Esophagus muscularis mucosa (tissue), 4 donors: ENCODE results near the gene FAM193B. TPM values are rescaled to one million over a fixed set of nuclear protein-coding genes. Genes with fewer than 3 reads are reported as not detected.

Experiments used
- DNase-seq: peaks from one replicate; pipeline ENCODE4 v3.0.0-alpha.2; 2017; ENCODE audit errors: extremely low spot score
- H3K27ac ChIP-seq, 4 donors: fragments of 200-600 bp; sonication (generic); replicated peaks in 1 of 4; 1 replicate in 3 of 4; 2 replicates in 1 of 4; pipeline ENCODE4 v1.5.1; 2016 to 2019; ENCODE audit warnings: mild to moderate bottlenecking in 1 of 4
- H3K27me3 ChIP-seq, 4 donors: fragments of 200-600 bp; sonication (generic); one replicate each; pipeline versions ENCODE4 v1.5.1 to v1.6.0; 2016 to 2019
- H3K36me3 ChIP-seq, 4 donors: fragments of 200-600 bp; sonication (generic); one replicate each; pipeline ENCODE4 v1.5.1; 2016 to 2019
- H3K4me1 ChIP-seq, 4 donors: fragments of 200-600 bp; sonication (generic); one replicate each; pipeline ENCODE4 v1.5.1; 2016 to 2019
- H3K4me3 ChIP-seq, 4 donors: fragments of 200-600 bp; sonication (generic); 1 replicate in 2 of 4; 2 replicates in 2 of 4; pipeline ENCODE4 v1.5.1; 2016 to 2019; ENCODE audit warnings: mild to moderate bottlenecking in 4 of 4, moderate library complexity in 1 of 4
- H3K9me3 ChIP-seq, 4 donors: fragments of 200-600 bp; sonication (generic); 1 replicate in 3 of 4; 2 replicates in 1 of 4; pipeline ENCODE4 v1.5.1; 2016 to 2019
- EP300 ChIP-seq: sonication (generic); formaldehyde crosslinking; IDR thresholded peaks from one replicate; pipeline ENCODE4 v1.6.1; 2017; ENCODE audit warnings: antibody characterized with exemption
- POLR2A ChIP-seq: fragments of 450-650 bp; IDR thresholded peaks from one replicate; pipeline ENCODE4 v1.6.1; 2017; ENCODE audit warnings: antibody characterized with exemption, moderate library complexity, mild to moderate bottlenecking, low read depth
- POLR2AphosphoS5 ChIP-seq, 2 donors: sonication (generic); formaldehyde crosslinking; IDR thresholded peaks; one replicate each; pipeline ENCODE4 v1.6.1; 2017; ENCODE audit warnings: antibody characterized with exemption in 2 of 2
- WGBS: methylation state at CpG from one replicate; pipeline ENCODE4 v1.1.5; 2018; 5-methylcytosine and 5-hydroxymethylcytosine counted together
- intact Hi-C: fragments of 100-400 bp; cut with DNase I; formaldehyde crosslinking; loops from one replicate; pipeline ENCODE4 v1.15.1; 2023
- total RNA-seq, 4 donors: library from RNA; depleted of rRNA; stranded (reverse); fragments of >200 nt; gene quantifications; one replicate each; pipeline versions ENCODE4 v1.1.0 to v1.2.1, GENCODE V29; 2016
- TF ChIP-seq, protein P1 (sequence below), 3 experiments: fragments of 200-600 bp in 2 of 3; fragments of 450-650 bp in 1 of 3; sonication (generic) in 2 of 3; IDR thresholded peaks; one replicate each; pipeline ENCODE4 v1.5.1; 2017 to 2019; ENCODE audit warnings: antibody characterized with exemption in 3 of 3, mild to moderate bottlenecking in 2 of 3, moderate library complexity in 1 of 3

Gene FAM193B
- total RNA-seq, 4 donors from 2014 or later, result 24.4 to 65.6 (median 50.7) TPM

DNA sequence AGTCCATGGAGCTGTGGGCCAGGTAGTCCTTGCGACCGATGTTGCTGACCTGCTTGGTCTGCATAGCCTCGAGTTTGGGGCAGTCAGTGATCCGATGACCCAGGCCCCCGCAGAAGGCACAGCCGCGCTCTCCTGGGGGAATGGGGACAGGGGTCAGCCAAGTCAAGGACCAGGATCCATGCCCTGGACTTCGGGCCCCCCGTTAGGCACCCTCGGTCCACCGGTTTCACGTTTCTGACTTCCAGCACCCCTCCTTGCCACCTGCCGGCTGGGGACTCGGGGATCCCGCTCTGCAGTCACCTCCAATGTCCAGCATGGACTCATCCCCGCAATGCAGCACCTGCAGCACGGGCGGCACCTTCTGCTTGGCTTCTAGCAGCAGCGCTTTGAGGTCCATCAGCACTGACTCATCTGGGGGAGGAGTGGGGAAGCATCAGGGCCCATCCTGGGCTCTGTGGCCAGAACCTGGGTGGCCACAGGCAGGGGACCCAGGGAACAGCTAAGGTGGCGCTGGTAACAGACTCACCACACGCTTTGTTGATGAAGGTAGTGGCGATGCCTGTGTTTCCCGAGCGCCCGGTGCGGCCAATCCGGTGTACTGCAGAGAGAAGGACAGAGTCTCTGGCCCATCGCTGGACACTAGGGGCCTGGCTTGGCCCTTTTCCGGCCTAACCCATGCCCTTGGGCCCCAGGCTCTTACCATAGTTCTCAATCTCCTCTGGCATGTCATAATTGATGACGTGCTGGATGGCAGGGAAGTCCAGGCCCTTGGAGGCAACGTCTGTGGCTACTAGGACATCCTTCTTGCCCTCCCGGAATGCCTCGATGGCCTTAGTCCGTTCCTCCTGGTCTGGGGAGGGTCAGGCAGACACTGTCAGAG lies 42.3 kb downstream of the FAM193B start:
- H3K36me3 ChIP-seq, result peaks cover 41 to 59% (median 56%) of the 10 kb centered on the region in 4 donors
- no peak for DNase-seq
- H3K9me3 ChIP-seq, result no peaks in the 10 kb centered on the region
- H3K4me1 ChIP-seq, result peaks cover 18 to 38% (median 28%) of the 10 kb centered on the region in 4 donors
- H3K27me3 ChIP-seq, result no peaks in the 10 kb centered on the region
- H3K4me3 ChIP-seq, result no peak overlapping the region
- intact Hi-C loops, result no loop called here
- no peak overlapping the region for H3K27ac ChIP-seq
- no peak for TF ChIP-seq EP300
- no peak for TF ChIP-seq POLR2A
- TF ChIP-seq POLR2AphosphoS5 (IDR thresholded peaks at IDR 0.05), result no peak
- TF ChIP-seq, protein P1, sequence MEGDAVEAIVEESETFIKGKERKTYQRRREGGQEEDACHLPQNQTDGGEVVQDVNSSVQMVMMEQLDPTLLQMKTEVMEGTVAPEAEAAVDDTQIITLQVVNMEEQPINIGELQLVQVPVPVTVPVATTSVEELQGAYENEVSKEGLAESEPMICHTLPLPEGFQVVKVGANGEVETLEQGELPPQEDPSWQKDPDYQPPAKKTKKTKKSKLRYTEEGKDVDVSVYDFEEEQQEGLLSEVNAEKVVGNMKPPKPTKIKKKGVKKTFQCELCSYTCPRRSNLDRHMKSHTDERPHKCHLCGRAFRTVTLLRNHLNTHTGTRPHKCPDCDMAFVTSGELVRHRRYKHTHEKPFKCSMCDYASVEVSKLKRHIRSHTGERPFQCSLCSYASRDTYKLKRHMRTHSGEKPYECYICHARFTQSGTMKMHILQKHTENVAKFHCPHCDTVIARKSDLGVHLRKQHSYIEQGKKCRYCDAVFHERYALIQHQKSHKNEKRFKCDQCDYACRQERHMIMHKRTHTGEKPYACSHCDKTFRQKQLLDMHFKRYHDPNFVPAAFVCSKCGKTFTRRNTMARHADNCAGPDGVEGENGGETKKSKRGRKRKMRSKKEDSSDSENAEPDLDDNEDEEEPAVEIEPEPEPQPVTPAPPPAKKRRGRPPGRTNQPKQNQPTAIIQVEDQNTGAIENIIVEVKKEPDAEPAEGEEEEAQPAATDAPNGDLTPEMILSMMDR (IDR thresholded peaks at IDR 0.05), result no peak
- 93% methylated on average over 27 of the region's 34 CpGs for WGBS

DNA sequence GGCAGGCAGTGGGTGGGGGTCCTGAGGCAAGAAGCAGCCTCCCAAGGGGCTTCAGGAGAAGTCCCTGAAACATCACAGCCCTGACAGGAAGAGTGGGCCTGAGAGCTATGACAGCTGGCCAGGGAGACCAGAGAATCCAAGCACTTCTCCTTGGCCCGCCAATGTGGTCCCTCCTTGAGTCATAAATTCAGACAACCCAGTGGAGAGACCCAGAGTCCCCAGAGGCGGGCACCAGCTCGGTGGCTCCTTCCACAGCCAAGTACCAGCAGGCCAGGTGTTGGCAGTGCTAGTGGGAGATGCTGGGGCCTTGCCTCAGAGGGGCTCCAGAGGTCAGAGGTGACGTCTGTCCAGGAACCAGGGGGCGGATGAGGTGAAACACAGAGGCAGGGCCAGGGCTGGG lies 43.2 kb downstream of the FAM193B start:
- no peaks in the 10 kb centered on the region for H3K27me3 ChIP-seq
- intact Hi-C loops, result no loop called here
- H3K4me3 ChIP-seq, result no peak overlapping the region
- H3K36me3 ChIP-seq, result peaks cover 41 to 59% (median 56%) of the 10 kb centered on the region in 4 donors
- H3K27ac ChIP-seq, result no peak overlapping the region
- no peak for DNase-seq
- TF ChIP-seq, protein P1 (IDR thresholded peaks at IDR 0.05), result no peak
- no peak for TF ChIP-seq EP300
- TF ChIP-seq POLR2A, result no peak
- TF ChIP-seq POLR2AphosphoS5 (IDR thresholded peaks at IDR 0.05), result no peak
- H3K4me1 ChIP-seq, result peaks cover 16 to 35% (median 25%) of the 10 kb centered on the region in 4 donors
- H3K9me3 ChIP-seq, result no peaks in the 10 kb centered on the region
- WGBS, result 92% methylated on average over 2 of the region's 5 CpGs

DNA sequence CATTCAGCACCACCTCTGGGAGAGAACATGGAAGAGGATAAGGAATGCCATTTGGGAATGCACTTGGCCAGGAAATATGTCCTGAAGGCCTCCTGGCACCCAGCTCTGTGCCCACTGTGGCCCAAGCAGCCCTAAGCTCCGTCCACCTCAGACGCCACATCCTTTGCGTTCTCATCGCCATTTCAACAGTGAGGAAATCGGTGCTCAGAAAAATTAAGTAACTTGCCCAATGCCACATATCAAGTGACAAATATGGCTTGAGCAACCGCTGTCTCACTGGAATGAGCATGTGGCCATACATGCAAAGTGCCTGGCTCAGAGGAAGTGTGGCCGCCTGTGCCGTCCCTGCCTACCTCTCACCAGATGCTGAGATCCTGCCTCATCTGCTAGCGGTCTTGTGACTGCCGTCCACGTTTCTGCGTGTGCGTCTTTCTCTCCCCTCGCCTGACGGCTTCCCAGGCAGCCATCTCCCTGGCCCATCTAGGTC lies 43.8 kb downstream of the FAM193B start:
- no peak overlapping the region for H3K27ac ChIP-seq
- H3K36me3 ChIP-seq, result peaks cover 41 to 59% (median 54%) of the 10 kb centered on the region in 4 donors
- intact Hi-C loops, result no loop called here
- peaks cover 10 to 29% (median 19%) of the 10 kb centered on the region in 4 donors for H3K4me1 ChIP-seq
- TF ChIP-seq POLR2A (no peak), POLR2AphosphoS5 (IDR thresholded peaks at IDR 0.05) (peak in 1 of 2 donors; percentile 29)
- H3K27me3 ChIP-seq, result no peaks in the 10 kb centered on the region
- H3K4me3 ChIP-seq, result no peak overlapping the region
- H3K9me3 ChIP-seq, result no peaks in the 10 kb centered on the region
- no peak for DNase-seq
- WGBS, result 80% methylated on average over 15 of the region's 15 CpGs

DNA sequence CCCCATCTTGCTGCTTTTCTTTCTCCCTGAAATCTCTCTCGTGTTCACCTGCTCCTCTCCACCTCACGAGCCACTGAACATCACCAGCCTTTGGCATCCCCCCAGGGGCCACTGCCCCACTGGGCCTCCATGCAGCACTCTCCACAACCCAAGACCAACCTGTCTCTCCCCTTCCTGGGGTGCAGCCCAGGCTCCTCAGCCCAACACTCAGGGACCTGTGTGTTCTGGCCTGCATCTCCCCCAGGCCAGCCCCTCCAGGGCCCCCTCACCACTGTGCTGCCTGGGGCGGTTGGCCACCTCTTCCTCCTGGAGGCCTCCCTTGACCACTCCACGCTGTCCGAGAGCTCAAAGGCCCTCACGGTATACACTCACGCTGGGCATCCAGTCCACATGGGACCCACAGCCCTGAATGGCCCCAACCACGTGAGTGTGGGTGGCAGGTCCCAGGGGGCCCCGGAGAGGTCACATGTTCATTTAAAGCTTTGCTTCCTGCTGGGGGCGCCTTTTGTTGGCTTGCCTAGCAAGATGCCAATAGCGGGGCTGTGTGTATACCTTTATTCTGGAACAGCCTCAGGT lies 44.3 kb downstream of the FAM193B start:
- H3K27ac ChIP-seq, result peak overlapping the region in 3 of 4 donors; percentile 20 to 51 (median 47)
- H3K4me1 ChIP-seq, result peaks cover 5 to 24% (median 14%) of the 10 kb centered on the region in 4 donors
- intact Hi-C loops, result no loop called here
- TF ChIP-seq POLR2A (no peak), POLR2AphosphoS5 (IDR thresholded peaks at IDR 0.05) (no peak), EP300 (no peak)
- TF ChIP-seq, protein P1 (IDR thresholded peaks at IDR 0.05), result no peak
- 67% methylated on average over 11 of the region's 11 CpGs for WGBS
- H3K4me3 ChIP-seq, result peak overlapping the region; percentile 36 to 51 (median 40)
- H3K9me3 ChIP-seq, result no peaks in the 10 kb centered on the region
- DNase-seq, result no peak
- peaks cover 40 to 54% (median 50%) of the 10 kb centered on the region in 4 donors for H3K36me3 ChIP-seq
- no peaks in the 10 kb centered on the region for H3K27me3 ChIP-seq
